Osteoblast (primary cell): ENCODE data around the gene RUBCN. TPM values are rescaled to one million over a fixed set of nuclear protein-coding genes. Genes with fewer than 3 reads are reported as not detected.
A peak's percentile ranks its signal among the peaks of the same experiment; 100 is the strongest.
"Not testable (repeated sequence)": the region's sequence is repeated elsewhere in the genome, so short reads cannot be mapped to it uniquely, and the experiment has no call there.

Source experiments
- DNase-seq: peaks from one replicate; pipeline ENCODE4 v3.0.0; 2011; ENCODE audit warnings: low spot score, mixed read lengths; ENCODE audit not compliant: insufficient read length; ENCODE audit errors: missing footprints
- H2AFZ ChIP-seq: 2 replicates; pipeline ENCODE4 v1.6.0; 2011; ENCODE audit warnings: mild to moderate bottlenecking, low read length
- H3K27ac ChIP-seq: 2 replicates; pipeline ENCODE4 v1.5.1; 2011; ENCODE audit warnings: mild to moderate bottlenecking, low read depth, low read length, moderate library complexity
- H3K27me3 ChIP-seq: 2 replicates; pipeline ENCODE4 v1.6.0; 2012; ENCODE audit warnings: mild to moderate bottlenecking, control low read depth, inconsistent platforms, low read length, moderate library complexity; ENCODE audit not compliant: insufficient read depth
- H3K36me3 ChIP-seq: 2 replicates; pipeline ENCODE4 v1.5.1; 2011; ENCODE audit warnings: mild to moderate bottlenecking, low read length, control low read depth, moderate library complexity; ENCODE audit not compliant: insufficient read depth
- H3K4me1 ChIP-seq: 2 replicates; pipeline ENCODE4 v1.5.1; 2011; ENCODE audit warnings: mild to moderate bottlenecking, low read length, control low read depth, moderate library complexity; ENCODE audit not compliant: insufficient read depth
- H3K4me2 ChIP-seq: 2 replicates; pipeline ENCODE4 v1.6.0; 2011; ENCODE audit warnings: mild to moderate bottlenecking, low read length; ENCODE audit not compliant: insufficient read depth
- H3K4me3 ChIP-seq: fragments of 200-600 bp; sonication (generic); 3 replicates; pipeline ENCODE4 v1.5.1; 2012; ENCODE audit warnings: mild to moderate bottlenecking, low read length, inconsistent platforms; ENCODE audit not compliant: insufficient read depth
- H3K79me2 ChIP-seq: 2 replicates; pipeline ENCODE4 v1.6.0; 2012; ENCODE audit warnings: mild to moderate bottlenecking, low read length, control low read depth, inconsistent platforms; ENCODE audit not compliant: insufficient read depth
- H3K9me3 ChIP-seq: 2 replicates; pipeline ENCODE4 v1.5.1; 2011; ENCODE audit warnings: low read depth, low read length, control low read depth
- H4K20me1 ChIP-seq: 2 replicates; pipeline ENCODE4 v1.6.0; 2012; ENCODE audit warnings: mild to moderate bottlenecking, low read length, control low read depth; ENCODE audit not compliant: insufficient read depth
- total RNA-seq: library from RNA; depleted of rRNA; stranded (reverse); fragments of >200 nt; gene quantifications from 2 replicates; pipeline ENCODE4 v1.2.3, GENCODE V29; 2012
- TF ChIP-seq, protein P1 (sequence below): IDR thresholded peaks from 2 replicates; pipeline ENCODE4 v1.5.1; 2011; ENCODE audit warnings: mild to moderate bottlenecking, low read depth, low read length, moderate library complexity; ENCODE audit errors: extremely low read depth

Gene RUBCN
- total RNA-seq, 1 donor = 23.2 TPM

DNA sequence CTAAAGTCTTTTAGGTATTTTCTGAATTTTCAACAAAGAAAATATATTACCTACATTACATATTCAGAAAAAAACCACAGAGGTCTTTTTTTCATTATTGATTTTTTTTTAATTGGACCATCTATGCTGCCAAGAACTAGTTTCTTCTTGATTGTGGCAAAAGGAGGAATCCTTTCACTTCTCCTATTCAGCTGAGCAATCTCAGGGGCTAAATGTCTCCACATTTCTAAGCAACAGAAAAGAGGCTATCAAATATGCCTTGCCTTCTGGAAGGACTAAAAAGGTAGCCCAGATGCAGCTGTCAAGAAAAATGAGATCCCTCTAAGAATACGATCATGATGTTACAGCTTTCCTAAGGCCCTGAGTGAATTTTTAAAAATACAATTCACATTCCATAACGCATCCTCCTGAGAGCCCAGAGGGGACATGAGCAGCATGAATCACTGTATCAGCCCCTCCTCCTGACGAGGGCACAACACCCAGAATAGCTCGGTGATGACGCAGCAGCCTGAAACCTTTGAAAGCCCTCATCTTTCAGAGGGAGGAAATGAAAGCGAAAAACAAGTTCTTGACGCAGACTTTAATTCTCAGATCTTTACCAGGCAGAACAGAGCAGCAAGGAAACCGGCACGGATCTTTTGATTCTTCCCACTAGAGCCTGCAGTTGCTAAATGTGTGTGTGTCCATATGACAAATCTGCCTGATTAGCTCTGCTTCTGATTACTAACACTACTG is 24.6 kb downstream of the RUBCN start:
- Histone ChIP-seq H3K79me2 (peaks cover 36% of the 10 kb centered on the region), H3K4me1 (peaks cover 28% of the 10 kb centered on the region), H3K4me3 (peak overlapping the region; percentile 68), H3K27me3 (no peaks in the 10 kb centered on the region), H4K20me1 (no peaks in the 10 kb centered on the region), H2AFZ (peak overlapping the region; percentile 86), H3K9me3 (no peaks in the 10 kb centered on the region), H3K36me3 (peaks cover 6% of the 10 kb centered on the region), H3K4me2 (peak overlapping the region; percentile 88), H3K27ac (peak overlapping the region; percentile 96)
- TF ChIP-seq, protein P1, sequence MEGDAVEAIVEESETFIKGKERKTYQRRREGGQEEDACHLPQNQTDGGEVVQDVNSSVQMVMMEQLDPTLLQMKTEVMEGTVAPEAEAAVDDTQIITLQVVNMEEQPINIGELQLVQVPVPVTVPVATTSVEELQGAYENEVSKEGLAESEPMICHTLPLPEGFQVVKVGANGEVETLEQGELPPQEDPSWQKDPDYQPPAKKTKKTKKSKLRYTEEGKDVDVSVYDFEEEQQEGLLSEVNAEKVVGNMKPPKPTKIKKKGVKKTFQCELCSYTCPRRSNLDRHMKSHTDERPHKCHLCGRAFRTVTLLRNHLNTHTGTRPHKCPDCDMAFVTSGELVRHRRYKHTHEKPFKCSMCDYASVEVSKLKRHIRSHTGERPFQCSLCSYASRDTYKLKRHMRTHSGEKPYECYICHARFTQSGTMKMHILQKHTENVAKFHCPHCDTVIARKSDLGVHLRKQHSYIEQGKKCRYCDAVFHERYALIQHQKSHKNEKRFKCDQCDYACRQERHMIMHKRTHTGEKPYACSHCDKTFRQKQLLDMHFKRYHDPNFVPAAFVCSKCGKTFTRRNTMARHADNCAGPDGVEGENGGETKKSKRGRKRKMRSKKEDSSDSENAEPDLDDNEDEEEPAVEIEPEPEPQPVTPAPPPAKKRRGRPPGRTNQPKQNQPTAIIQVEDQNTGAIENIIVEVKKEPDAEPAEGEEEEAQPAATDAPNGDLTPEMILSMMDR = no peak
- DNase-seq = peak; percentile 88

DNA sequence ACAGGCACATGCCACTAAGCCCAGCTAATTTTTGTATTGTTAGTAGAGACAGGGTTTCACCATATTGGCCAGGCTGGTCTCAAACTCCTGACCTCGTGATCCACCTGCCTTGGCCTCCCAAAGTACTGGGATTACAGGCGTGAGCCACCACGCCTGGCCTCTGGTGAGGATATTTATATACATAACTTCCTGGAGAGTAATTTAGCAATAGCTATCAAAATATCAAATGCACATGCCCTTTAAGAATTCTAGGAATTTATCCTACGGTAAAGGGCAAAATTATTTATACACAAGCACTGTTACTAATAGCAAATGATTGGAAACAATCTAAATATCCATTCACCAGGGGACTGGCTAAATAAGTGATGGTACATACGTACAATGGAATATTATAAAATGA is 25.7 kb downstream of the RUBCN start:
- Histone ChIP-seq H3K4me1 (peaks cover 28% of the 10 kb centered on the region), H3K27ac (peak overlapping the region; percentile 96), H3K79me2 (peaks cover 33% of the 10 kb centered on the region)
- H3K27me3 ChIP-seq, DNase-seq, H3K4me2 ChIP-seq, H3K9me3 ChIP-seq, H3K4me3 ChIP-seq, H3K36me3 ChIP-seq, H2AFZ ChIP-seq, H4K20me1 ChIP-seq: not testable (repeated sequence)

DNA sequence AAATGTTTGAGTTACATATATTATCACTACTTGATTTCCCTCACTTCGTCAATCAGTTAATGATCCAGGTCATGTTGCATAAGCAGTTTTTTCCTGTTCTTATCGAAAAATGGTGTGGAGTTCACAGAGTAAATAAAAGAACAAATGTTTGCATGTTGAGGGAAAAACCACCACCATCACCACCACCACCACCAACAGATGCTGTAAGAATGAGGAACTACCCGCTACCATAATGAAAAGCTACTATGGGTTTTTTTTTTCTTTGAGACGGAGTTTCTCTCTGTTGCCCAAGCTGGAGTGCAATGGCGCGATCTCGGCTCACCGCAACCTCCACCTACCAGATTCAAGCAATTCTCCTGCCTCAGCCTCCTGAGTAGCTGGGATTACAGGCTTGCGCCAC is 27.6 kb downstream of the RUBCN start:
- peaks cover 27% of the 10 kb centered on the region for H3K4me1 ChIP-seq

DNA sequence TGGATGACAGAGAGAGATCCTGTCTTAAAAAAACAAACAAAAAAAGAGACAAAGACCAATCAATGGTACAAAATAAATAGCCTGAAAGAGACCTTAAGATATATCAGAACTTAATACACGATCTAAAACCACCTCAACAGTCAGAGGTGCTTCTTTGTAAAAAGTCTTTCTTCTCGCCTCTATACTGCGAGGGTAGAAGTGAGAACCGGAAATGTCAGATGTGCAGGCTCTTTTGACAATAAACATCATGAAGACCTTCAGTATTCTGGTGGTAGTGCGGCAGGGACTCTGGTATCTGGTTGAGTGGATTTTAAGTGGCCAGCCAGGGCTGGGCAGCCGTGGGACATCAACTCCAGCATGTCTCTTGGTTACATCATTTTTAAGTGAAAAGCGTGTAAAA is 30.0 kb downstream of the RUBCN start:
- no peak overlapping the region for H3K4me2 ChIP-seq
- no peak overlapping the region for H3K4me3 ChIP-seq
- TF ChIP-seq, protein P1 = no peak
- H3K4me1 ChIP-seq = peaks cover 6% of the 10 kb centered on the region
- peaks cover 23% of the 10 kb centered on the region for H3K79me2 ChIP-seq
- no peak for DNase-seq
- H3K27ac ChIP-seq = no peak overlapping the region
- H3K9me3 ChIP-seq = no peaks in the 10 kb centered on the region
- no peak overlapping the region for H2AFZ ChIP-seq
- no peaks in the 10 kb centered on the region for H4K20me1 ChIP-seq
- H3K36me3 ChIP-seq = peaks cover 22% of the 10 kb centered on the region
- H3K27me3 ChIP-seq = no peaks in the 10 kb centered on the region

More for the DNA sequence above, 27.6 kb downstream of the RUBCN start:
- H3K27ac ChIP-seq = no peak overlapping the region
- no peaks in the 10 kb centered on the region for H3K9me3 ChIP-seq
- H3K4me2 ChIP-seq = no peak overlapping the region
- H3K36me3 ChIP-seq = peaks cover 13% of the 10 kb centered on the region
- H3K27me3 ChIP-seq = no peaks in the 10 kb centered on the region
- H4K20me1 ChIP-seq = no peaks in the 10 kb centered on the region
- H2AFZ ChIP-seq = no peak overlapping the region
- no peak for DNase-seq
- no peak overlapping the region for H3K4me3 ChIP-seq
- H3K79me2 ChIP-seq = peaks cover 25% of the 10 kb centered on the region
- TF ChIP-seq, protein P1 = no peak
